C4-2B (cell line): ENCODE data around the gene KCNAB1.
A peak's percentile ranks its signal among the peaks of the same experiment; 100 is the strongest.

Experiments
- H3K27ac ChIP-seq: fragments of 450-650 bp; 2 replicates; pipeline ENCODE4 v1.5.1; 2017
- CTCF ChIP-seq: fragments of 450-650 bp; conservative IDR thresholded peaks from 2 replicates; pipeline ENCODE4 v1.5.1; 2017; ENCODE audit warnings: mild to moderate bottlenecking
- ZFX ChIP-seq: fragments of 450-650 bp; IDR thresholded peaks from 2 replicates; pipeline ENCODE4 v1.6.1; 2017

KCNAB1 gene

GRCh38 chr3:156449710-156450574 is 329.6 kb downstream of the KCNAB1 start:
- H3K27ac ChIP-seq: no peak overlapping the region
- peak; percentile 88 for TF ChIP-seq CTCF
- no peak for TF ChIP-seq ZFX

GRCh38 chr3:156455839-156456238 is 335.5 kb downstream of the KCNAB1 start:
- H3K27ac ChIP-seq: no peak overlapping the region

GRCh38 chr3:156456771-156457224 is 336.4 kb downstream of the KCNAB1 start:
- no peak overlapping the region for H3K27ac ChIP-seq
- TF ChIP-seq CTCF: no peak
- TF ChIP-seq ZFX: no peak

More at GRCh38 chr3:156455839-156456238, 335.5 kb downstream of the KCNAB1 start:
- TF ChIP-seq ZFX: no peak
- no peak for TF ChIP-seq CTCF

GRCh38 chr3:156459434-156459833 is 339.1 kb downstream of the KCNAB1 start:
- no peak overlapping the region for H3K27ac ChIP-seq
- TF ChIP-seq CTCF: no peak
- no peak for TF ChIP-seq ZFX

- TF ChIP-seq ZFX (no peak), CTCF (no peak)
- H3K27ac ChIP-seq: no peak overlapping the region
Observed at GRCh38 chr3:156460206-156460611, 339.8 kb downstream of the KCNAB1 start.

GRCh38 chr3:156461889-156462288 is 341.5 kb downstream of the KCNAB1 start:
- no peak overlapping the region for H3K27ac ChIP-seq
- TF ChIP-seq CTCF (no peak), ZFX (no peak)

GRCh38 chr3:156463123-156463522 is 342.7 kb downstream of the KCNAB1 start:
- TF ChIP-seq ZFX (no peak), CTCF (no peak)
- no peak overlapping the region for H3K27ac ChIP-seq
